Lower leg skin (tissue), 4 donors: ENCODE measurements around the gene TMEM255A. TPM values are rescaled to one million over a fixed set of nuclear protein-coding genes. Genes with fewer than 3 reads are reported as not detected.

Experiments
- DNase-seq, 2 donors: peaks; one replicate each; pipeline ENCODE4 v3.0.0-alpha.2; 2019; ENCODE audit warnings: low spot score in 2 of 2
- H3K4me3 ChIP-seq: fragments of 200-600 bp; sonication (generic); 2 replicates; pipeline ENCODE4 v1.5.1; 2017; ENCODE audit warnings: mild to moderate bottlenecking, low read depth; ENCODE audit not compliant: poor library complexity, severe bottlenecking
- CTCF ChIP-seq, 3 donors: fragments of 450-650 bp; IDR thresholded peaks; one replicate each; pipeline ENCODE4 v1.5.1; 2016; ENCODE audit warnings: antibody characterized with exemption in 3 of 3, mild to moderate bottlenecking in 3 of 3, moderate library complexity in 2 of 3
- POLR2A ChIP-seq, 2 donors: fragments of 450-650 bp; IDR thresholded peaks; one replicate each; pipeline ENCODE4 v1.6.1; 2016 to 2017; ENCODE audit warnings: antibody characterized with exemption in 2 of 2, mild to moderate bottlenecking in 1 of 2, moderate library complexity in 1 of 2
- WGBS, 2 donors: methylation state at CpG; one replicate each; pipeline ENCODE4 v1.1.5; 2018; 5-methylcytosine and 5-hydroxymethylcytosine counted together
- intact Hi-C: fragments of 100-400 bp; cut with DNase I; formaldehyde crosslinking; loops from one replicate; pipeline ENCODE4 v1.15.0; 2023; ENCODE audit warnings: low total_unique reads
- total RNA-seq, 4 donors: library from RNA; depleted of rRNA; stranded (reverse); fragments of >200 nt; gene quantifications; one replicate each; pipeline ENCODE4 v1.1.0, GENCODE V29; 2016

Gene TMEM255A
- total RNA-seq, 4 donors from 2014 or later, result 1.7 to 4.3 (median 3.0) TPM

GRCh38 chrX:120274145-120274544, 37.1 kb downstream of the TMEM255A start:
- no peak for TF ChIP-seq CTCF (IDR thresholded peaks at IDR 0.05)
- no peak for TF ChIP-seq POLR2A (IDR thresholded peaks at IDR 0.05)
- no peak overlapping the region for H3K4me3 ChIP-seq
- intact Hi-C loops, result no loop called here
- WGBS, 2 donors, result 39 to 70% methylated on average over 2 of the region's 2 CpGs
- DNase-seq, result no peak

DNA sequence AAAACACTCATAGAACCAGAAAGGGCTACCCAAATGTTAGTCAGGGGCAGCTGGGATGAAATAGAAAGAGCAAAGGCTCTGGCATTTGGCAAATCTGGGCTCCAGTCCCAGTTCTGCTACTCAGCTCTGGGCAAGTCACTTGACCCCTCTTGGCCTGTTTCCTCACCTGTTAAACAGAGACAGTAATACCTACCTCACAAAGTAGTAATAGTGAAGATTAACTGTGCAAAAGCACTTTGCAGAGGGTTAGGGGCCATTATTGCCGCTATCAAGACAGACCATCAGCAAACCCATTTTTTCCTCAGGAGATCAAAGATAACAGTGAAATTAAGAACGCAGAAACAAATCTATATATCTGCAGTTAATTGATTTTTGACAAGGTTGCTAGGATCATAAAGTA, 40.0 kb downstream of the TMEM255A start:
- H3K4me3 ChIP-seq, result no peak overlapping the region
- no peak for TF ChIP-seq POLR2A (IDR thresholded peaks at IDR 0.05)
- no peak for TF ChIP-seq CTCF (IDR thresholded peaks at IDR 0.05)
- intact Hi-C loops, result no loop called here
- 64 to 67% methylated on average over 2 of the region's 2 CpGs for WGBS, 2 donors
- no peak for DNase-seq

DNA sequence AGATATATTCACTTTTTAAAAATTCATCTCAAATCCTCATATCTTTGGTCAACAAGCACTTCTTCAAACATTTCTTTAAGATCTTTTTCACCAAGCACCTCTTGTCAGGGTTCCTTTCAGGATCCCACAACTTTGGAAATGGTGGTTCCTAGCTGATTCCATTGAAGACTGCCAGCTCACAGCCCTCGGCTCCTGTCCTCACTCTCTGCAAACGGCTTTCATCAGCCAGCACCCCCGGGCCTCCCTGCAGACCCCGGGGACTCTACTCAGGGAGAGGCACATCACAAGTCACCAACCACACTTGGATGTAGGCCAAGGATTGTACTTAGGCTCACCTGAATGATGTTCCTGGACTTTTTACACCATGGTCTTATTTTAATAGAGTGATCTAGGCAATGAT, 40.7 kb downstream of the TMEM255A start:
- intact Hi-C loops, result no loop called here
- no peak overlapping the region for H3K4me3 ChIP-seq
- WGBS, 2 donors, result 37 to 66% methylated on average over 4 of the region's 4 CpGs
- no peak for DNase-seq
- TF ChIP-seq POLR2A (IDR thresholded peaks at IDR 0.05), result no peak
- no peak for TF ChIP-seq CTCF (IDR thresholded peaks at IDR 0.05)

DNA sequence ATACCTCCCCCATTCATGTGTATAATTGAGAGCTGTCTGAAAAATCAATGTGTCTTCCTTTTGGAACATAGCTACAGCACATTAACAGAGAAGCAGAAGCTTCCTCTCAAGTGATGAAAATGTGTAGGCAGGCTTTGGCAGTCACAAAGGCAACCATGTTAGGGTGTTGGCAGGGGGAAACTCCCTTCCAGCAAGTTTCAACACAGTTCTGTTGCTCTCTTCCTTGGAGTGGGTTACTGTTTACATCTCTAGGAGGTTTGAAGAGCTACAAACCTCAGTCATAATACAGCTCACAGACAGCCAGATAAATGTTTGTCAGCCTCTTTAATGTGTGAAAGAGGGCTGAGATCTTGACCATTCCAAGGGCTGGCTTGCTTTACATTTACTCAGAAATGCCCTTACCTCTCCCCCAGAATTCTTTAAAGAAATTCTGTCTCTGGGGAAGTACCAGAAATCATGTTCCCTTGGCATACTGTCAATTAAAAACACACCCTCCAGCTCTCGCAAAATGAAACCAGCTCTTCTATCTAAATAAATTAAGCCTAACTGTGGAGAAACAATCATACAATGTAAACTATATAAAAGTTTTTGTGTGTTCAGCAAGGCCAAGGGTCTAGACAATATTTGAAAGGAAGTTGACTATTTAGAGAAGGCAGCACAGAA, 41.8 kb downstream of the TMEM255A start:
- no peak for TF ChIP-seq POLR2A (IDR thresholded peaks at IDR 0.05)
- no peak for TF ChIP-seq CTCF (IDR thresholded peaks at IDR 0.05)
- WGBS, 2 donors, result 13 to 24% methylated on average over 1 of the region's 1 CpG
- H3K4me3 ChIP-seq, result no peak overlapping the region
- intact Hi-C loops, result no loop called here
- peak in 1 of 2 donors; percentile 18 for DNase-seq

DNA sequence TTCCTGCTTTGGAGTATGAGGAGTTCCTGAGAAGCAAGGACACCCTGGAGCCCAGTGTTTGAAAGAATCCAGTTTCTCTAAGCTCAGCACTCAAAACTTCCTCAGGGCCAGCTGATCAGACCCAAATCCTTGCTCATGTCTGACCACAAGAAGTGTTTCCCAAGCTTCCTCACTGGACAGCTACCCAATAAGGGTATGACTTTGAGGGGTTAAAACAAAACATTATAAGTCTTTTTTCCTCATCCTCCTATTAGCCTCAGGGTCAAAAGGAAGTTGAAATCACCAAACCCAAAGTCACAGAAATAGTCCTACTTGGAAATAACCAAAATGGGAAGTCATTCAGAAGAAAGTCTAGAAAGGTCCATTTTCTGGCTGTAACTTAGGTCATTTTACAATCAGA, 46.9 kb downstream of the TMEM255A start:
- no peak overlapping the region for H3K4me3 ChIP-seq
- no peak for TF ChIP-seq CTCF (IDR thresholded peaks at IDR 0.05)
- no peak for TF ChIP-seq POLR2A (IDR thresholded peaks at IDR 0.05)
- intact Hi-C loops, result no loop called here
- no peak for DNase-seq
